H1 (cell line): Measurements from ENCODE around the gene SH3RF3. TPM values are rescaled to one million over a fixed set of nuclear protein-coding genes. Genes with fewer than 3 reads are reported as not detected.

Experiments used
- CEBPB ChIP-seq: IDR thresholded peaks from 2 replicates; pipeline ENCODE4 v1.6.1; 2012; ENCODE audit warnings: low read depth, low read length
- NANOG ChIP-seq: IDR thresholded peaks from 2 replicates; pipeline ENCODE4 v1.6.1; 2011; ENCODE audit warnings: low read length, low read depth, mild to moderate bottlenecking, inconsistent platforms; ENCODE audit not compliant: insufficient read depth, poor library complexity, severe bottlenecking
- PHF8 ChIP-seq: fragments of 200-600 bp; sonication (generic); conservative IDR thresholded peaks from 2 replicates; pipeline ENCODE4 v1.7.1; 2012; ENCODE audit warnings: low read depth, mild to moderate bottlenecking, inconsistent platforms, low read length, moderate library complexity
- SIRT6 ChIP-seq: IDR thresholded peaks from one replicate; pipeline ENCODE4 v1.7.1; 2012; ENCODE audit warnings: low read length, inconsistent platforms
- TAF7 ChIP-seq: optimal IDR thresholded peaks from 2 replicates; pipeline ENCODE3; 2011; ENCODE audit warnings: low read depth, mild to moderate bottlenecking, inconsistent platforms, low read length, moderate library complexity, borderline replicate concordance
- polyA plus RNA-seq, 7 experiments: library from polyadenylated mRNA; depleted of rRNA in 3 of 7; stranded (reverse) in 5 of 7; unstranded in 2 of 7; fragments of >200 nt in 5 of 7; fragments of 200-250 nt in 2 of 7; gene quantifications; 1 replicate in 5 of 7; 2 replicates in 1 of 7; 4 replicates in 1 of 7; pipeline versions ENCODE4 v1.2.1 to v1.2.3, GENCODE V29; 2011 to 2013; ENCODE audit warnings: missing spikeins in 2 of 7, mixed read lengths in 2 of 7
- total RNA-seq: library from RNA; stranded (reverse); fragmentation: NEBNext Ultra II Directional; extraction: Animal tissue kit (Norgen Biotek cat#: 25700); gene quantifications from 2 replicates; pipeline ENCODE4 v1.2.1, GENCODE V29; 2021

The SH3RF3 gene
- total and polyA plus RNA-seq, 2 of the 8 experiments (the other 6 are each of a cell fraction or from before 2014, with no cell fraction given): 0.11 to 0.65 TPM

- TF ChIP-seq TAF7 (no peak), NANOG (no peak), SIRT6 (no peak), PHF8 (no peak), CEBPB (no peak)
These were observed 350.8 kb downstream of the SH3RF3 start (continued) for GRCh38 chr2:109479804-109480203.
